ENCODE data around the gene GAS7. TPM values are rescaled to one million over a fixed set of nuclear protein-coding genes. Genes with fewer than 3 reads are reported as not detected.
A peak's percentile ranks its signal among the peaks of the same experiment; 100 is the strongest.
"Not testable (repeated sequence)": the region's sequence is repeated elsewhere in the genome, so short reads cannot be mapped to it uniquely, and the experiment has no call there.

The GAS7 gene
- total RNA-seq, 2 donors from 2014 or later, result 0.35 to 2.9 TPM

- no peak overlapping the region for H3K27ac Mint-ChIP-seq
- no peak for ATAC-seq
- no peaks in the 10 kb centered on the region for H3K36me3 Mint-ChIP-seq
- no peak for DNase-seq (ENCODE audit: low spot score in 2 of 2)
- no peaks in the 10 kb centered on the region for H3K9me3 Mint-ChIP-seq
These were observed 264.1 kb downstream of the GAS7 start for GRCh38 chr17:9934331-9934730.

GRCh38 chr17:9932491-9932890, 265.9 kb downstream of the GAS7 start:
- H3K27ac Mint-ChIP-seq, result no peak overlapping the region
- H3K36me3 Mint-ChIP-seq, result no peaks in the 10 kb centered on the region
- no peak for DNase-seq (ENCODE audit: low spot score in 2 of 2)
- no peak for ATAC-seq
- no peaks in the 10 kb centered on the region for H3K9me3 Mint-ChIP-seq

GRCh38 chr17:9931144-9931741, 267.2 kb downstream of the GAS7 start:
- Mint-ChIP-seq H3K27ac (no peak overlapping the region), H3K36me3 (no peaks in the 10 kb centered on the region), H3K9me3 (no peaks in the 10 kb centered on the region)
- DNase-seq (ENCODE audit: low spot score in 2 of 2) (no peak), ATAC-seq (no peak)

GRCh38 chr17:9929871-9930270, 268.5 kb downstream of the GAS7 start:
- DNase-seq (ENCODE audit: low spot score in 2 of 2), result no peak
- H3K36me3 Mint-ChIP-seq, result no peaks in the 10 kb centered on the region
- no peak for ATAC-seq
- H3K9me3 Mint-ChIP-seq, result no peaks in the 10 kb centered on the region
- no peak overlapping the region for H3K27ac Mint-ChIP-seq

GRCh38 chr17:9928601-9929333, 269.6 kb downstream of the GAS7 start:
- H3K36me3 Mint-ChIP-seq, result no peaks in the 10 kb centered on the region
- DNase-seq (ENCODE audit: low spot score in 2 of 2), result no peak
- no peak for ATAC-seq
- H3K27ac Mint-ChIP-seq, result no peak overlapping the region
- no peaks in the 10 kb centered on the region for H3K9me3 Mint-ChIP-seq

- H3K9me3 Mint-ChIP-seq, result no peaks in the 10 kb centered on the region
These were observed 272.1 kb downstream of the GAS7 start for GRCh38 chr17:9926150-9926804.

DNA sequence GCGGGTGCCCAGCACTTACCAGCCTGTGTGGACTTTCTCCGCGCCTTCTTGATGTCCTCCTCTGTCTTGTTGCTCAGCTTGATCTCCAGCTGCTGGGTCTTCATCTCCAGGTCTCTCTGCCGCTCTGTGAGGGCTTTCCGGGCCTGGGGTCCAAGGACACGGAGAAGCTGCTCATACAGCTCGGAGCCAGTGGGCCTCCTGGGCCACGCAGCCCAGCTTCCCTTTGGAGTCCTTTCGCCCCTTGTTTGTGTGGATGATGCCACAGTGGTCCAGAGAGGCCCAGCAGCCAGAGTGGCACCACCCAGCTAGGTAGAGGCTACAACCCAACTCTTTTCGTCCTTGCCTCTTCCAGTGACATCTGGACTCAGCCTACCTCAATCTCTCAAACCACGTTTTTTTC, 272.9 kb downstream of the GAS7 start:
- DNase-seq (ENCODE audit: low spot score in 2 of 2), result no peak
- Mint-ChIP-seq H3K36me3 (no peaks in the 10 kb centered on the region), H3K27ac (peak overlapping the region in 1 of 2 donors; percentile 26), H3K9me3 (no peaks in the 10 kb centered on the region)
- ATAC-seq, result no peak

More at GRCh38 chr17:9926150-9926804, 272.1 kb downstream of the GAS7 start:
- H3K27ac Mint-ChIP-seq, result peak overlapping the region in 1 of 2 donors; percentile 26
- ATAC-seq (no peak), DNase-seq (ENCODE audit: low spot score in 2 of 2) (no peak)
- H3K36me3 Mint-ChIP-seq, result no peaks in the 10 kb centered on the region

- peak; percentile 63 to 70 for ATAC-seq
- peak in 1 of 2 donors; percentile 19 for DNase-seq (ENCODE audit: low spot score in 2 of 2)
- Mint-ChIP-seq H3K27ac (no peak overlapping the region), H3K36me3 (no peaks in the 10 kb centered on the region), H3K9me3 (no peaks in the 10 kb centered on the region)
These were observed 273.6 kb downstream of the GAS7 start for GRCh38 chr17:9924735-9925191.

GRCh38 chr17:9922012-9922848, 276.2 kb downstream of the GAS7 start:
- Mint-ChIP-seq H3K36me3 (no peaks in the 10 kb centered on the region), H3K27ac (no peak overlapping the region)
- ATAC-seq, result no peak

DNA sequence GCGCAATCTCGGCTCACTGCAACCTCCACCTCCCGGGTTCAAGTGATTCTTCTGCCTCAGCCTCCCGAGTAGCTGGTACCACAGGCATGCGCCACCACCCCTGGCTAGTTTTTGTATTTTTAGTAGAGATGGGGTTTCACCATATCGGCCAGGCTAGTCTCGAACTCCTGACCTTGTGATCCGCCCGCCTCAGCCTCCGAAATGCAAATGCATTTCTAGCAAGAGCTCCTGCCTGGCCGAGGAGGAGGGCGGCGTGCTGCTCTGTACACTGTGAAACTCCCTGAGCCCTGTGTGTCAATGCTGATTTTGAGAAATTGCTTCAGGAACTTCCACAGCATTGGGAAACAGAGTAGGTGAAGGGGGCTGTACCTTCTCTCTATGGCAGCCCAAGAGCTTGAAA, 277.2 kb downstream of the GAS7 start:
- not testable (repeated sequence) for H3K27ac Mint-ChIP-seq; DNase-seq (ENCODE audit: low spot score in 2 of 2)

More at GRCh38 chr17:9922012-9922848, 276.2 kb downstream of the GAS7 start:
- H3K9me3 Mint-ChIP-seq, result no peaks in the 10 kb centered on the region
- no peak for DNase-seq (ENCODE audit: low spot score in 2 of 2)

GRCh38 chr17:9918804-9919352, 279.5 kb downstream of the GAS7 start:
- H3K27ac Mint-ChIP-seq, result no peak overlapping the region
- DNase-seq (ENCODE audit: low spot score in 2 of 2) (no peak), ATAC-seq (no peak)
- H3K9me3 Mint-ChIP-seq, result no peaks in the 10 kb centered on the region
- H3K36me3 Mint-ChIP-seq, result no peaks in the 10 kb centered on the region

More for the DNA sequence above, 277.2 kb downstream of the GAS7 start:
- ATAC-seq, H3K36me3 Mint-ChIP-seq, H3K9me3 Mint-ChIP-seq: not testable (repeated sequence)

DNA sequence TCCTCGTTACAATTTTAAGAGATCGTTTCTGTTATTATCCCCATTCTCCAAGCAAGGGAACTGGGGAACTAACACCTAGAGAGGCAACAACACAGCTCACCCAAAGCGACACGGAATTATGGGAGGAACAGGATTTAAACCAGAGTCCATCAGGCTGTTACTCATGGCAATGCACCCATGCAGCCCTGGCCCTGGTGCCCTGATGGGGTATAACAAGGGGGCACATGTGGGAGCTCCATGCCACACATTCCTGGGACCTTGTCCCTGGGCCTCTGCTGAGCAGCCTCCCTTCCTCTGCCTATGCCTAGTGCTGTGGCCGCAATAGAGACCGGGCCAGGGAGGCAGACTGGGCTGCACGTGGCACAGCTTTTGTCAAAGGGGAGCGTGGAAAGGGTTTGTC, 280.1 kb downstream of the GAS7 start:
- no peak overlapping the region for H3K27ac Mint-ChIP-seq
- DNase-seq (ENCODE audit: low spot score in 2 of 2) (no peak), ATAC-seq (no peak)
- H3K36me3 Mint-ChIP-seq, result no peaks in the 10 kb centered on the region
- H3K9me3 Mint-ChIP-seq, result no peaks in the 10 kb centered on the region

- no peak for ATAC-seq
- H3K36me3 Mint-ChIP-seq, result no peaks in the 10 kb centered on the region
- no peaks in the 10 kb centered on the region for H3K9me3 Mint-ChIP-seq
- DNase-seq (ENCODE audit: low spot score in 2 of 2), result no peak
- H3K27ac Mint-ChIP-seq, result no peak overlapping the region
These were observed 280.6 kb downstream of the GAS7 start for GRCh38 chr17:9917801-9918200.

DNA sequence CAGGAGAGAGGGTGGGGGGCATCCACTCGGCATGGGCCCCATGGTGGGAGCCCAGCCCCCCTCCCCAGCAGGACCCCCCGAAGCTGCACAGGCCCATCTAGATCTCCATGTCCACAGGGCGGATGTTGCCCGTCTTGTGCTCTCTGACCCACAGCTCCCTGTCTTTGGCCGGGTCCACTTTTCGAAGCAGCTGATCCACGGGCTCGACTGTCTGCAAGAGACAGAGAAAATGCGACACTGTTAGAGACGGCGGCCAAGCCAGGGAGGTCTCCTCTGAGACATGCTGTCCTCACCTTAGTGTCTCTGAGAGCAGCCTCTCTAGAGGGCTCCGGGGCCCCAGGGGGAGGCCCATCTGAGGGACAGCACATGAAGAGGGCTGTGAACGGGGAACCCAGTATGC, 281.3 kb downstream of the GAS7 start:
- ATAC-seq (no peak), DNase-seq (ENCODE audit: low spot score in 2 of 2) (peak in 1 of 2 donors; percentile 34)
- Mint-ChIP-seq H3K27ac (no peak overlapping the region), H3K36me3 (no peaks in the 10 kb centered on the region), H3K9me3 (no peaks in the 10 kb centered on the region)

DNA sequence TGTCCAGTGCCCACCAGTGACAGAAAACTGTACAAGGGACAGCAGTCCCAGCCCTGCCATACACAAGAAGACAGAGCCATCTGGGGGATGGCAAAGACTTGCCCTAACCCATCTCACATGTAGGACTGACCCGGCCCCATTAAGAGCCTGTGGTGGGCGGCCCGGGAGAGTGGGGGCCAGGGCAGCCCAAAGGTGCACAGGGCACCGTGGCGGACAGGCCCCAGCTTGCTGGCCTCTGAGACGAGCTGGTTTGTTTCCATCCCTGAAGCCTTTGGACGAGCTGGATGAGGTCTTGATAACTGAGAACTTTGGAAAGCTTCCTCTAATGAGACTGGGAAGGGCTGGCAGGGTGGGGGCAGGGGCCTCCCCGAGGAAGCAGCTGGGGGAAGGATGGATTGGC, 282.3 kb downstream of the GAS7 start:
- ATAC-seq (no peak), DNase-seq (ENCODE audit: low spot score in 2 of 2) (no peak)
- Mint-ChIP-seq H3K27ac (no peak overlapping the region), H3K9me3 (no peaks in the 10 kb centered on the region), H3K36me3 (no peaks in the 10 kb centered on the region)

- Mint-ChIP-seq H3K9me3 (no peaks in the 10 kb centered on the region), H3K36me3 (no peaks in the 10 kb centered on the region), H3K27ac (no peak overlapping the region)
- ATAC-seq (no peak), DNase-seq (ENCODE audit: low spot score in 2 of 2) (no peak)
These were observed 284.9 kb downstream of the GAS7 start for GRCh38 chr17:9913476-9913875.

All from activated naive CD4-positive, alpha-beta T cell treated with anti-CD3 and anti-CD28 coated beads, Interleukin-2, amount 50 U/mL, for 72 hours (primary cell).